ENCODE measurements around the gene SMIM9.
"Not testable (repeated sequence)": the region's sequence is repeated elsewhere in the genome, so short reads cannot be mapped to it uniquely, and the experiment has no call there.

SMIM9 gene

GRCh38 chrX:154834562-154834961 lies at the start of gene SMIM9:
SMIM9 (minus strand) TSS chrX:154834662; CDS start chrX:154830856, 3,806 bp downstream.
- TF ChIP-seq CTCF (conservative IDR thresholded peaks at IDR 0.05; ENCODE audit: low read depth, low read length), result no peak
- no peak for DNase-seq (ENCODE audit: low read depth)
- no peak within 1 kb of the TSS for H3K4me3 ChIP-seq (ENCODE audit: low read length)

DNA sequence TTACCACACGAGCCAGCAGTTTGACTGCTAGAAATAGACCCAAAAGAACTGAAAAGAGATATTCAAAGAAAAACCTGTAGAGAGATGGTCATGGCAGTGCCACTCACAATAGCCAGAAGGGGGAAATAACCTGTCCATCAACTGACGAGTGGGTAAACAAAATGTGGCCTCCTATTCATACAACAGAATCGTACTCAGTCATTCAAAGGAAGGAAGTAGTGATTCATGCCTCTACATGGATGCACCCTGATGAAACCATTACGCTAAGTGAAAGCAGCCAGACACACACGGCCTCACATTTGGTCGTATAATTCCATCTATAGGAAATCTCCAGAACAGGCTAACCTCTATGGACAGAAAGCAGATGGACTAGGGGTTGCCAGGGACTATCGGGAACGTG lies 49.6 kb upstream of the SMIM9 start:
- H3K4me3 ChIP-seq (ENCODE audit: low read length); DNase-seq (ENCODE audit: low read depth): not testable (repeated sequence)

- TF ChIP-seq CTCF (conservative IDR thresholded peaks at IDR 0.05; ENCODE audit: low read depth, low read length), result no peak
- H3K4me3 ChIP-seq (ENCODE audit: low read length), result no peak overlapping the region
- no peak for DNase-seq (ENCODE audit: low read depth)
Observed at GRCh38 chrX:154873329-154873728, 38.9 kb upstream of the SMIM9 start.

DNA sequence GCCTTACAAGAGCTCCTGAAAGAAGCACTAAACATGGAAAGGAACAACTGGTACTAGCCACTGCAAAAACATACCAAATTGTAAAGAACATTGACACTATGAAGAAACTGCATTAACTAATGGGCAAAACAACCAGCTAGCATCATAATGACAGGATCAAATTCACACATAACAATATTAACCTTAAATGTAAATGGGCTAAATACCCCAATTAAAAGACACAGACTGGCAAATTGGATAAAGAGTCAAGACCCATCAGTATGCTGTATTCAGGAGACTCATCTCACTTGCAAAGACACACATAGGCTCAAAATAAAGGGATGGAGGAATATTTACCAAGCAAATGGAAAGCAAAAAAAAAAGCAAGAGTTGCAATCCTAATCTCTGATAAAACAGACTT lies 34.1 kb upstream of the SMIM9 start:
- H3K4me3 ChIP-seq (ENCODE audit: low read length), result not testable (repeated sequence)

GRCh38 chrX:154855256-154855655 lies 20.8 kb upstream of the SMIM9 start:
- no peak for TF ChIP-seq CTCF (conservative IDR thresholded peaks at IDR 0.05; ENCODE audit: low read depth, low read length)
- no peak overlapping the region for H3K4me3 ChIP-seq (ENCODE audit: low read length)
- DNase-seq (ENCODE audit: low read depth), result no peak

More for the DNA sequence above, 34.1 kb upstream of the SMIM9 start:
- not testable (repeated sequence) for DNase-seq (ENCODE audit: low read depth)

DNA sequence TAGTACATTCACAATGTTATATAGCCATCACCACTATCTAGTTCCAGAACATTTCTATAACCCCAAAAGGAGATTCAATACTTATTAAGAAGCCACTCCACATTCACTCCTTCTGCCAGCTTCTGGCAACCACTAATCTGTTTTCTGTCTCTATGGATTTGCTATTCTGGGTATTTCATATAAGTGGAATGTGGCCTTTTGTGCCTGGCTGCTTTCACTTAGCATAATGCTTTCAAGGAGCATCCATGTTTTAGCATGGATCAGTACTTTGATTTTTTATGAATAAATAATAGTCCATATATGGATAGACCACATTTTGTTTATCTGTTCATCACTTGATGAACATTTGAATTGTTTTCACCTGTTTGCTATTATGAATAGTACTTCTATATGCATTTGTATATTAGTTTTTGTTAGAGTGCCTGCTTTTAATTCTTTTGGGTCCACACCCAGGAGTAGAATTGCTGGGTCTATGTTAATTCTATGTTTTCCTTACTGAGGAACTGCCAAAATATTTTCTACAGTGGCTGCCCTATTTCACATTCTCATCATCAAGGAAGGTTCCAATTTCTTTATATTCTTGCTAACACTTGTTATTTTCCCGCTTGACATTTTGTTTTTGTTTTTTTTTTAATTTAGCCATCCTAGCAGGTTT lies 16.6 kb upstream of the SMIM9 start:
- DNase-seq (ENCODE audit: low read depth), result no peak
- H3K4me3 ChIP-seq (ENCODE audit: low read length), result no peak overlapping the region
- no peak for TF ChIP-seq CTCF (conservative IDR thresholded peaks at IDR 0.05; ENCODE audit: low read depth, low read length)

GRCh38 chrX:154840856-154841255 lies 6.4 kb upstream of the SMIM9 start:
- TF ChIP-seq CTCF (conservative IDR thresholded peaks at IDR 0.05; ENCODE audit: low read depth, low read length), result peak; percentile 45
- no peak overlapping the region for H3K4me3 ChIP-seq (ENCODE audit: low read length)
- no peak for DNase-seq (ENCODE audit: low read depth)

GRCh38 chrX:154836163-154836562 lies 1.7 kb upstream of the SMIM9 start:
- no peak for DNase-seq (ENCODE audit: low read depth)
- no peak for TF ChIP-seq CTCF (conservative IDR thresholded peaks at IDR 0.05; ENCODE audit: low read depth, low read length)
- H3K4me3 ChIP-seq (ENCODE audit: low read length), result no peak overlapping the region
